ENCODE data around the gene DHFR. TPM values are rescaled to one million over a fixed set of nuclear protein-coding genes. Genes with fewer than 3 reads are reported as not detected.

DHFR gene
- total RNA-seq, 4 donors from 2014 or later: 6.2 to 22.7 (median 13.4) TPM

DNA sequence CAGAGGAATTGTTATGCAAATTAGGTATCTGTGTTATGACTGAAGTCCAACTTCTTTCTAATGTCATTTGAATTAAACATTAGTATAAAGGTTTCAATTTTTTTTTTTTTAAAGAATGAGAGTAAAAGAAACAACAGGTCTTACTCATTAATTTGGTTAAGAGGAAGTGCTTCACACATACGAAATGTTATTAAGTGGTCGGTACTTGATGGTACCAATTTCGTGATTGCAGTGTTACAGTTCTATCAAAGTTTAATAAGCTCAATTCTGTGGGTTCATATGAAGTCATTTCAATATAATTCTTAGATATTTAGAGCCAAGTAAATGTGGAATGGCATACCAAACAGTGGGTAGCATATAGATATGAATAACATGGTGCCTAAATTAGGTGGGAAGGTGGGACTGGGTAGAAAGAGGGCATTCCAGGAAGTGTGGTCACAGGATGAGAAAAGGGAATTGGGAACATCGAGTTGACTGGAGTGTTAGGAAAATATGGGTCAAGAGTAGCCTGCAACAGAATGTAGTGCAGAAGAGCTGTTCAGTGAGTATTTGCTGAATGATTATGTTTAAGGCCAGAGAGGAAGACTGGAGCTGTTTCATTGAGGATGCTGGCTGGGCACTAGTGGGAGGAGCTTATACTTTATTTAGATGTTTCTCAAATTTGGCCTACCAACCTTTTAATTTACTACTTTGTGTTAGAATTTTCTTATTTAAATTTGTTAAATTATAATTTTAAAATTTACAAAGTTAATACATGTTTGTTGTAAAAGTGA, 34.1 kb upstream of the DHFR start:
- 80 to 87% methylated on average over 4 of the region's 4 CpGs for WGBS, 2 donors
- intact Hi-C loops (cut with DNase I): no loop called here
- H3K4me1 ChIP-seq: no peaks in the 10 kb centered on the region
- peaks cover 0 to 20% (median 0%) of the 10 kb centered on the region in 3 donors for H3K36me3 ChIP-seq
- TF ChIP-seq POLR2A (IDR thresholded peaks at IDR 0.05): no peak
- H3K4me3 ChIP-seq: no peak overlapping the region
- H3K9me3 ChIP-seq: no peaks in the 10 kb centered on the region
- H3K27me3 ChIP-seq: no peaks in the 10 kb centered on the region
- DNase-seq: no peak
- H3K27ac ChIP-seq: no peak overlapping the region

DNA sequence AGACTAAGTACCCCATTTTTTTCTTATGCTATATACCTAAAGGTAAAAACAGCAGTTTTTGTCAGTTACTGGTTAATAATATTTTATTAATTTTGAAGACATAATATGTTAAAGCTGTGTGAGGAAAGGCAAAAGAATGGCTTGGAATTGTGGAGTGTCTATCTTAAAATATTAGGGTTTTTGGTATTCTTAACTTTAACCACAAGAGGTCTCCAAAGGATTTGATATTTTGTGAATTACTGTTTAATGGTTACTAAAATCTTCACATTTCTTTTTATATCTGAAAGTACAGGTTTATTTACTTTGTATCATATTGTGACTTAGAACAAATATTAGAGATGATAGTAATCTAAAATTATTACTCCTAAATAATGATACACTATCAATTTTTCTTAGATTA, 32.0 kb upstream of the DHFR start:
- TF ChIP-seq POLR2A (IDR thresholded peaks at IDR 0.05): no peak
- TF ChIP-seq, protein P1, sequence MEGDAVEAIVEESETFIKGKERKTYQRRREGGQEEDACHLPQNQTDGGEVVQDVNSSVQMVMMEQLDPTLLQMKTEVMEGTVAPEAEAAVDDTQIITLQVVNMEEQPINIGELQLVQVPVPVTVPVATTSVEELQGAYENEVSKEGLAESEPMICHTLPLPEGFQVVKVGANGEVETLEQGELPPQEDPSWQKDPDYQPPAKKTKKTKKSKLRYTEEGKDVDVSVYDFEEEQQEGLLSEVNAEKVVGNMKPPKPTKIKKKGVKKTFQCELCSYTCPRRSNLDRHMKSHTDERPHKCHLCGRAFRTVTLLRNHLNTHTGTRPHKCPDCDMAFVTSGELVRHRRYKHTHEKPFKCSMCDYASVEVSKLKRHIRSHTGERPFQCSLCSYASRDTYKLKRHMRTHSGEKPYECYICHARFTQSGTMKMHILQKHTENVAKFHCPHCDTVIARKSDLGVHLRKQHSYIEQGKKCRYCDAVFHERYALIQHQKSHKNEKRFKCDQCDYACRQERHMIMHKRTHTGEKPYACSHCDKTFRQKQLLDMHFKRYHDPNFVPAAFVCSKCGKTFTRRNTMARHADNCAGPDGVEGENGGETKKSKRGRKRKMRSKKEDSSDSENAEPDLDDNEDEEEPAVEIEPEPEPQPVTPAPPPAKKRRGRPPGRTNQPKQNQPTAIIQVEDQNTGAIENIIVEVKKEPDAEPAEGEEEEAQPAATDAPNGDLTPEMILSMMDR (IDR thresholded peaks at IDR 0.05): peak in 3 of 6 experiments; percentile 18 to 41 (median 22)
- H3K27me3 ChIP-seq: no peaks in the 10 kb centered on the region
- H3K36me3 ChIP-seq: peaks cover 0 to 35% (median 0%) of the 10 kb centered on the region in 3 donors
- intact Hi-C loops (cut with DNase I): no loop called here
- H3K9me3 ChIP-seq: no peaks in the 10 kb centered on the region
- H3K4me1 ChIP-seq: no peaks in the 10 kb centered on the region
- no peak overlapping the region for H3K27ac ChIP-seq
- no peak for DNase-seq
- H3K4me3 ChIP-seq: no peak overlapping the region

DNA sequence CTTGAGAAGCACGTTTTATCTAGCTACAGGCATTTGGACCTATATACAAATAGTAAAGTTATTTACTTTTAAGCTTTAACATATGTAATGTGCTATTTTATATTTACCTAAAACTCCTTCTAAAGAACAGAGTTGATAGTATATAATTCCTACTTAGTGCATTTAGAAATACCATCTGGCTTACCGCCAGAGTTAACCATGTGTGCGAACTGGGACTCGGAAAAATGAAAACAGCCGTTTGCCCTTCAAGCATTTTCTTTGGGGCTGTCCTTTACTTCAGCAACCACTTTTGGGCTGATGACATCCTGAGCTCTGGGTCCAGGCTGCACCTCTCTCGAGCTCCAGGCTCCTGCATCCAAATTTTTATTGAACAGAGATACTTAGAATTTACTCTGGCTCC, 21.9 kb upstream of the DHFR start:
- Histone ChIP-seq H3K9me3 (no peaks in the 10 kb centered on the region), H3K27ac (no peak overlapping the region), H3K27me3 (no peaks in the 10 kb centered on the region), H3K4me3 (no peak overlapping the region), H3K4me1 (no peaks in the 10 kb centered on the region), H3K36me3 (peaks cover 9 to 88% (median 9%) of the 10 kb centered on the region in 3 donors)
- DNase-seq: no peak
- no peak for TF ChIP-seq POLR2A (IDR thresholded peaks at IDR 0.05)
- 54 to 66% methylated on average over 6 of the region's 6 CpGs for WGBS, 2 donors
- intact Hi-C loops (cut with DNase I): no loop called here

DNA sequence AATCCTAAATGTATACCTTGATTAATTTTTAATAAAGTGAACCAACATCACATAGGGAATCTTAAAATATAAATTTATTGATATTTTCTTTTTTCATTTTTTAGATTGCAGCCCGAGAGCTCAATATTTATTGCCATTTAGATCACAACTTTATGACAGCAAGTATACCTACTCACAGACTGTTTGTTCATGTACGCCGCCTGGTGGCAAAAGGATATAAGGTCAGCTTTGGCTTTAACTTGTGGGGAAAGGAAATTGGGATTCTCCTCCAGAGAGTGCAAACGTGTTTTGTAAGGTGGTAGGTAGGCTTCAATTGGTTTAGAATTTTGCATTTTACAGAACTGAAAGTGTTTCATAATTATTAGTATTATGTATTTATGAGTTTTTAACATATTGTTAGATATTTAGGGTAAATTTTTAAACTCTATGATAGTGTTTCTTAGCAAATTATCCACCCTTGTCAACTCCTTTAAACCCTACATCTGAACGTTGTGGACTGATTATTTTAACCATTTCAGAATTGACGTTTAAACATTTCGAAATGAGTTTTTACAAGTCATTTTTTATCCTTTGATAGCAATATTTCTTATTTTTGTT, 17.5 kb upstream of the DHFR start:
- Histone ChIP-seq H3K27ac (no peak overlapping the region), H3K4me3 (no peak overlapping the region), H3K27me3 (no peaks in the 10 kb centered on the region), H3K36me3 (peaks cover 4 to 88% (median 9%) of the 10 kb centered on the region in 3 donors), H3K4me1 (no peaks in the 10 kb centered on the region), H3K9me3 (no peaks in the 10 kb centered on the region)
- no peak for DNase-seq
- WGBS, 2 donors: 7 to 16% methylated on average over 7 of the region's 7 CpGs
- intact Hi-C loops (cut with DNase I): no loop called here
- TF ChIP-seq, protein P1 (IDR thresholded peaks at IDR 0.05): peak; percentile 38 to 88 (median 80)
- TF ChIP-seq POLR2A (IDR thresholded peaks at IDR 0.05): no peak

DNA sequence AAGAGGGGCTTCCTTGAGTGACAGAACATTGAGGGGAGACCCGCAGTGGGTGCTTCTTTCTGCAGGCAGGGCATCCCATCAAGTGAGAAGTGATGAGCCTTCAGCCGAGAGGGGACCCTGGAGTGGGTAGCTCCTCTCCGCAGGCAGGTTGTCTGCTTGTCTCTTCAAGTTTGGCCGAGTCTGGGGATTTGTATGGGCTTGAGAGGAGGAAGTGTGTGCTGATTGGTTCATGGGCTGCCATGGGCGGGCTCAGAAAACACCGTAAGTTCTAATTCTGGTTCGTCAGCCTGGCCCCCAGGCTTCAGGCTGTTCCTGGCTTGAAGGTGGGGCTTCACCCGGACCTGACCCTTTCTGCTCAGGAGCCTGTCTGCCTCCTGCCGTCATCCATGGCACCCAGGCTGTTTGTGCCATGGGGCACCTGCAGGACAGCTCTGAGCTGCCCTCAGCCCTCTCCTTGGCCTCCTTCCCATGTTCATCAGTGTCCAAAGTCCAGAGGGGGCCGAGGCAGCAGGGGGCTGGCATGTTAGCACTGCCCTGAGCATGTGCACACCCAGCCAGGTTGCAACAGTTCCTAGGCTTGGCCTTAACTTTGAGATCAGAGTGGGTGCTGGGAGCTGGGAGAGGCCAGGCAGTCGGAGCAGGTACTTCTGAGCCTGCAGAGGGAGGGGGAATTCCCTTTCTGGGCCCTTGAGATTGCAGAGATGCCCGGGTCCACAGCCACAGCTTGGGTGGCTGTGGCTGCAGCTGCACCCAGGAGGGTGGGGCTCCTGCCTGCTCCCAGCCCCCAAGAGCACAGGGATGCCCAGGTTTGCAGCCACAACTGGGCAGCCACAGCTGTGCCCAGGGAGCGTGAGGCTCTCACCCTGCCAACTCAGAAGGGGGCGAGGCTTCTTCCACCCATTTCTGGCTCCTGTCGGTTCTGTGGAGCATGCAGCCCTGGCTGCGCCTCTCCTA, 13.5 kb upstream of the DHFR start:
- WGBS, 2 donors: 74 to 80% methylated on average over 5 to 13 of the region's 16 CpGs
- no peaks in the 10 kb centered on the region for H3K9me3 ChIP-seq
- TF ChIP-seq, protein P1 (IDR thresholded peaks at IDR 0.05): no peak
- no peak for TF ChIP-seq POLR2A (IDR thresholded peaks at IDR 0.05)
- peaks cover 3 to 83% (median 4%) of the 10 kb centered on the region in 3 donors for H3K36me3 ChIP-seq
- no peaks in the 10 kb centered on the region for H3K27me3 ChIP-seq
- peak overlapping the region in 2 of 4 donors; percentile 30 to 36 for H3K27ac ChIP-seq
- no peaks in the 10 kb centered on the region for H3K4me1 ChIP-seq
- intact Hi-C loops (cut with DNase I): loop anchor here (10.0 kb wide), 1 partner anchor 183 kb away; the partner anchor contains the start of gene FAM151B
- no peak overlapping the region for H3K4me3 ChIP-seq
- no peak for DNase-seq

Measured in esophagus squamous epithelium (tissue), 5 donors.